Measurements from ENCODE around the gene DPP10.
"Not testable (repeated sequence)": the region's sequence is repeated elsewhere in the genome, so short reads cannot be mapped to it uniquely, and the experiment has no call there.

Gene DPP10

DNA sequence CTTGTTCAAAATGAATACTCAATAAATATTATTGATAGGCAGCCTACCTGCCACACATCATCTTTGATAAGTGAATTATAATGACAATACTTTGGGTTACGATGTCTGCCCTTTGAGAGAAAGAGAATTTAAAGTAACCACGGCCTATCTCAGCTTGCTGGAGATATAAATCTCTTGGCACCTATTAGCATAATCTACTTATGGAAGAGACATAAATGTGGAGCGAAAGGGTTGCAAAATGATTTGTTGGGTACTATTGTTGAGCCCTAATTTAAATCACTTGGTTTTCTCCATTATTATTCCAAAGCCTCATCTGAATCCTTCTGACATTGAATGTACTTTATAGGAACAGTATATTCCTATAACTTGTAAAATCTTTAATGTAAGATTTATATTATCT is 520.1 kb downstream of the DPP10 start:
- DNase-seq (ENCODE audit: low read depth in 2 of 2) = no peak

DNA sequence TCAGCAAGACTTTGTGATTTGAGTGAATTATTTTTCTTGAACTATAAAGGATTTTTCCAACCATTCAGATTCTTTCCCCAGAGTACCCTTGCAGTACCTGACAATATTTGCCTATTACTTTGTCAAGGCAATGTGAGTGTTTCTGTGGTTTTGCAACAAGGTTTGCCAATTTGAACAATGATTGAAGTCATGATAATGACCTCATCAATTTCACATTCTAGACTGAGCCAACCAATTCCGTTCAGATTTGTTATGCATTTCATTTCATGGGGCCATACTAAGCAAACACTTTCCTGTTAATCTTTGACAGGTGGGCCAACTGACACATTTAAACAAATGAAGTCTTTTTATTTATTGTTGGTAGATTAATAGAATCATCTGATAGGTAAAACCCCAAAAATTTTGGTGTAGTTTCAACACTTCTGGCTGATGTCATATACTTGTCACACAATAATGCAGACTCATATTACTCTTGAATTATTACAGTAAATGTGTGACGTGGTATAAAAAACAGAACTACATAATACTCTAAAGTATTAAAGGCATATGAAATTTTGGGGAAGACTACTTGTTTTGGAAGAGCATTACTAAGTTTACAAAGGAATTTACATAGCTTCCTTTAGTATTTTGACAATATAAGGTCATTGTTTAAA is 526.4 kb downstream of the DPP10 start:
- no peak for DNase-seq (ENCODE audit: low read depth in 2 of 2)

DNA sequence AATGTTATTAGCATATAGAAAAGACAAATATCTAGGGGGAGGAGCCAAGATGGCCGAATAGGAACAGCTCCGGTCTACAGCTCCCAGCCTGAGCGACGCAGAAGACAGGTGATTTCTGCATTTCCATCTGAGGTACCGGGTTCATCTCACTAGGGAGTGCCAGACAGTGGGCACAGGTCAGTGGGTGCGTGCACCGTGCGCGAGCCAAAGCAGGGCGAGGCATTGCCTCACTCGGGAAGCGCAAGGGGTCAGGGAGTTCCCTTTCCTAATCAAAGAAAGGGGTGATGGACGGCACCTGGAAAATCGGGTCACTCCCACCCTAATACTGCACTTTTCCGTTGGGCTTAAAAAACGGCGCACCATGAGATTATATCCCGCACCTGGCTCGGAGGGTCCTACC is 561.9 kb downstream of the DPP10 start:
- DNase-seq (ENCODE audit: low read depth in 2 of 2) = not testable (repeated sequence)

DNA sequence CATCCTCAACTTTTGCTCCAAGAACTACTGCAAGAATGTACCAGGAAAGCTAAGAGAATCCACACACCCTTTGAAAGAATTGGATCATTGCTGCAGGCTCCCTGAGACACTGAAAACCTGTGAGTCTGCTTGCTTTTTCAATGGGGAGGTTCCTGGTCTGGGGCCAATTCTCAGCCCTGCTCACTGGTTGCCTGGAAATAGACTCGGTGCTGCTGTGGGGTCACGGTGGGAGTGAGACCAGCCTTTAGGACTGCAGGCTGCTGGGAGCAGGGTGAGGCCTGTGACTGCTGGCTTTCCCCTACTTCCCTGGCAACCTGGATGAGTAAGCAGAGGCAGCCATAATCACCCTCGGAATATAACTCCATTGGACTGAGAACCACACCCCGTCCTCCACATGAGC is 569.3 kb downstream of the DPP10 start:
- no peak for DNase-seq (ENCODE audit: low read depth in 2 of 2)

DNA sequence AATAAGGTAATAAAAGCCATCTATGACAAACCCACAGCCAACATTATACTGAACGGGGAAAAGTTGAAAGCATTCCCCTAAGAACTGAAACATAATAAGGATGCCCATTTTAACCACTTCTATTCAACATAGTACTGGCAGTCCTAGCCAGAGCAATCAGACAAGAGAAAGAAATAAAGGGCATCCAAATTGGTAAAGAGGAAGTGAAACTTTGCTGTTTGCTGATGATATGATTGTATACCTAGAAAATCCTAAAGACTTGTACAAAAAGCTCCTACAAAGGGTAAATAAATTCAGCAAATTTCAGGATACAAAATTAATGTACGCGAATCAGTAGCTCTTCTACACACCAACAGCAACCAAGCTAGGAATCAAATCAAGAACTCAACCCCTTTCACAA is 579.6 kb downstream of the DPP10 start:
- not testable (repeated sequence) for DNase-seq (ENCODE audit: low read depth in 2 of 2)

DNA sequence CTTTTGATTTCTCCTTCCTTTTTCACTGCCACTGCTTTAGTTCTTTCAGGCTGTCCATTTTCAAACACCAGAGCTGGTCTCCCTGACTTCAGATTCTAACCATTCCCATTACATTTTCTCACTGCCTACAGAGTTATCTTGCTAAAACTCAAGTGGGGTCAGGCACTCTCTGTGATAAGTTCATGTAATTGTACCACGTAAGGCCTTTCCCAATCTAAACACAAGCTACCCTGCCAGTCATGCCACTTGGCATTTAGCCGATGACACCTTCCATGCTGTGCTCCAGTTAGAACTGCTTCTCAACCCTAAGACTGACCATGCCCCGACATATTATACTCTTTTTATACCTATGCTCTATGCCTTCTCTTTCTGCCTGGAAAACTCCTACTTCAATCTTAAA is 592.4 kb downstream of the DPP10 start:
- DNase-seq (ENCODE audit: low read depth in 2 of 2) = no peak

DNA sequence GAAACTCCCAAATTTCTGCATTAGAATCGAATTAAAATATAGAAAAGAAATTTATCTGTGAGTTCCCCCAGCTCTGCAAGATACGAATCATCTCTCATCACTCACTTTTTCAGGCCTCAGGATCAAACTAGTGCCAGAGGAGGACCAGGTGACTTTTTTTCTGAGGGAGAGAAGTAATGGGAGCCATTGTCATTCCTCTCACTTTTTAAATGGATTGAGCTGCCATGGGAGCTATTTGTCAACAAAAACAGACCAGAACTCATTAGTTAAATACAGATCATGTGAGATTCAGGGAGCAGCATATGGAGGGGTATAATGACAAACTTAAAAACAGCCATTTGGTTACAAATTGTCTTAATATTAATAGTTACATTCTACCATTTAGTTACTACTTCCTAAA is 594.4 kb downstream of the DPP10 start:
- DNase-seq (ENCODE audit: low read depth in 2 of 2) = no peak

DNA sequence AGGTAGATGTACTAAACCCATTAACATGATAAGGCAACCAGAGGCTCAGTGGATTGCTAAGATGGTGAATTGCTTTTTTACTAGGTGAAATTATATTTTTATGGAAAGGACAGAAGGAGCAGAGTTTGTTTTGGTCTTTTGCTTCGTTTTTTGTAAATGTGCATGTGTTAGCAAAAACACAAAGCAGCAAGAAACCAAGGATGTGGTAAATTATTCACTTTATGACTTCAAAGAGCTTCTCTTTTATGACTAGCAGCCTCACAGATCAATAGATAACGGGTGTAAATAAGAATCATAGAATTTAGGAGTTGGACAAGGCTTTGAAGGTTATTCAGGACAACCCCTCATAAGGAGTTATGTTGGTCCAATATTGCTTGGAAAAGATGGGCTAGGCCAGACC is 615.0 kb downstream of the DPP10 start:
- DNase-seq (ENCODE audit: low read depth in 2 of 2) = no peak

DNA sequence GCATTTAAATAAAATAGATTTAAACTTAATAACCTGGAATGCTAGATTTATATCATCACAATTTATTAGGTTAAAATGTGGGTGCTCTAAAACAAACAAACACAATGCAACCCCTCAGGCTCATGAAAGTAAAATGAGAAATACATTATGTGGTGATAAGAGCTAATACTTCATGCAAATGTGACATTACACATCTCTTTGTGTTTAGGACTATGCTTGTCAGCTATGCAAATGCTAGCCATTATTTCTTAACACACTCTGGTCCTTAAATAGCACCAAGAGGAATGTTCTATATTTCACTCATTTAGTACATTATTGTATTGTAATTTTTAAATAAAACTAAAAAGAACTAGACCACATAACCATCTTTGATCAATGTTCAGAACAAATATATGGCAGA is 627.6 kb downstream of the DPP10 start:
- DNase-seq (ENCODE audit: low read depth in 2 of 2) = no peak

DNA sequence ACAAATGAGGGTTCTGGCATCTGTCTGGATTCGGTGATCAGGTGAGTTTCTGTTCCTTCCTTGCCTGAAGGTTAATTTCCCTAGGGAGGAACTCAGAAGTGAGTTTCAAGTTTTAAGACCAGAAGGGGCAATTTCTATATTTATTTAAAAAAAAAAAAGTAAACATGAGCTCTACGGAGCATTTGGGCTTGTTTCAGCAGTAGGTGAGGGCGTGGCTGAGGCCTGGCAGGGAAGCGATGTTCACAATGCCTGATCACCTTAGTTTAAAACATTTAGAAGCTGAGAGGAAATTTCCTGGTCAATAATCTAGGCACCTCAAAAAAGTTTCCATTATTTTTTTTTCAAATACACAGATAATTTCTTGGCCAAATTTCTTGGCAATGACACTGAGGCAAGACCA is 629.1 kb downstream of the DPP10 start:
- no peak for DNase-seq (ENCODE audit: low read depth in 2 of 2)

DNA sequence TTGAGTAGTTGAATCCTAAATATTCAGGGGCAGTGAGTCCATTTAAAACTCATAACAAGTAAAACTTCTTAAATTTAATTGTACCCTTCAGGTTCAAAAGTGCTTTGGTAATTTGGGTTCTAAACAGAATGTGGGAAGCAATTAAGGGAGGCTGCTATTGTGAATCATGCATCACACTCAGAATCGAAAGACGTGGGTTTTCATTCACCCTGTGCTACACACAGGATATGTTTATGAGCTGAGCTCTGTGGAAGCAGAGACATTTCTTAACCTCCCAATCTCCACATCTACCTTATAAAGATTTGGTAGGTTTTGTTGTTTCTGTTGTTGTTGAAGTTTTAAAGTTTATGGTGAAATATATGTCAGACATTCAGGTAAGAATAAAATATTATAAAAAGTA is 633.4 kb downstream of the DPP10 start:
- DNase-seq (ENCODE audit: low read depth in 2 of 2) = no peak

DNA sequence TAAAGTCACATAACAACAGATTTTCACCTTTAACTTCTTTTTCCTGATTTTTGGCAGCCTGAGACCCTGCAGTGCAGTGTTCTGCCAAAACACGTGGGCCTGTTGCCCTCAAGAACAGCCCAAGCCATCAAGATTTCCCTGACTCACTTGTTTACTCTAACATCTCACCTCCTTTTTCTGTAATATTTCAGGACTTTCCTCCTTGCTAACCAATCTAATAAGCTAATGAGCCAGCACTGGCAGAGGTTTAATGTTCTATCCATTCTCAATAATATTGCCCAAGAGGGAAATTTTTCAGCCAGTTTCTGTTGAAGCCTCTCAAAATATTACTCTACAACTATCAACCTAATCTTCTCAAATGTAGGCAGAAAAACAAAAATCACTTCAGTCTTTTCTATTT is 635.2 kb downstream of the DPP10 start:
- no peak for DNase-seq (ENCODE audit: low read depth in 2 of 2)

DNA sequence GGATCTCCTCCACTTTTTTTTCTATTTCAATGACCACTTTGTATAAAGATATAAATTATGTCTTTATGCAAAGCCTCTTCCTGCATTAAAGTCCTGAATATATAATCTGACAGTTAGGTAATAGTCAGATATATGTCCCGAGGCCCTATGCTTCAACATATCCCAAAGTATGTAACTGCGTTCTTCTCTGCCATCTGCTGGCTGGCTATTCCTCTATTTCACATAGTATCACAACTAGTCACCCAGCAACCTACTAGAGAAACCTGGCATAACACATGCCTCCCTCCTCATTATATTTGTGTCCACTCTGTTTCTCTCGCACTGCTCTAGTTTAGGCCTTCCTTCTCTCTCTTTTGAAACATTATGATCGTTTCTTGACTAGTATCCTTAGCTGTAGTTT is 640.8 kb downstream of the DPP10 start:
- no peak for DNase-seq (ENCODE audit: low read depth in 2 of 2)

DNA sequence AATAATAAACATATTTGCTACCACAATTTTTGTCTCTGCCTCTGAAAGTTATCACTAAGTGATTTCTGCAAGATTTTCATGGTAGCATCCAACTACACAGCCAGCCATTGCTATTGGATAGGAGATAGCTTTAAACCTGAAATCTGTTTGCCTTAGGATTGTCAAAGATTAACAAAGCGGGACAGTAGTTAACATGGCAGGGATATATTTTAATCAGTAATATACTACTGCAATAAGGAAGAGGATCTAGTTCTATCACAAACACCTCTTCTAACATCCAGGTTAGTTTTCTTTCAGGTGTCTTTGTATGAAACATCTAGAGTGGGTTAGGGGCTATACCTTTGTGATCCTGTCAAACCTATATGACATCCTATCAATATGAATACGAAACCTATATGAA is 641.3 kb downstream of the DPP10 start:
- DNase-seq (ENCODE audit: low read depth in 2 of 2) = no peak

DNA sequence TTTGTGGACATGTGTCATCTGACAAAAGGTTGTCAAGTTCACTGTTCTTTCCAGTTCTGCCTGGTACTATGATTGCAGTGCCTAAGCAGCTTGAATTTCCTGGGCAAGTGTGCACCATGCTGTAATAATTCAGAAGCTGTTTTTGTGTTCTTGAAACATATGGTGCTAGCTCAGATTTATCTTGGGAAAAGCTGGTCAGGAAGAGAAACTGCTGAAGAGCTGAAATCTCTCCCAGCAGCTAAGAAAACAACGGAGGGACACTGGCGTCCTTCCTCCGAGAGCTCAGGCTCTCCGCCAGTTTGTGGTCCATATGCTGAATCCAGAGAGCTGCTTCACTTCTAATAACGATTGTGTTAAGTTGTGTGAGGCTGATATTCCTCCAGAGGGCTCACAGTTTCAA is 642.0 kb downstream of the DPP10 start:
- no peak for DNase-seq (ENCODE audit: low read depth in 2 of 2)

DNA sequence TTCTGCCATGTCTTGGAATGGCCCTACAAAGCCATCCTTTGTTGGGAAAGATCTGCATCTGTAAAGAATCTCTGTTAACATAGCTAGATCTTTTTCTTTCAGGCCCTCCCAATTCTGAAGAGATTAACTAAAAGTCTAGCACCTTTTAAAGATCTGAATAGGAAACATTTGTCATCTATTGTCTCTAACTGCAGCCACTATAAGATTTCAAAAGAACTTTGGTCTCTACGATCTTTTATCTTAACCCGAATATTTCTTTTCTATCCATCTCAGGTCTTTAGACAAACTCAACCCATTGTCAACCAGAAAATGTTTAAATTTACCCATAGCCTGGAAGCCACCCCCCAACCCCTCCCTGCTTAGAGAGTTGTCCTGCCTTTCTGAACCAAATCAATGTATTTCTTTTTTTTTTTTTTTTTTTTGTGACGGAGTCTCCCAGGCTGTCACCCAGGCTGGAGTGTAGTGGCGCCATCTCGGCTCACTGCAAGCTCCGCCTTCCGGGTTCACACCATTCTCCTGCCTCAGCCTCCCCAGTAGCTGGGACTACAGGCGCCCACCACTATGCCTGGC is 643.7 kb downstream of the DPP10 start:
- not testable (repeated sequence) for DNase-seq (ENCODE audit: low read depth in 2 of 2)

DNA sequence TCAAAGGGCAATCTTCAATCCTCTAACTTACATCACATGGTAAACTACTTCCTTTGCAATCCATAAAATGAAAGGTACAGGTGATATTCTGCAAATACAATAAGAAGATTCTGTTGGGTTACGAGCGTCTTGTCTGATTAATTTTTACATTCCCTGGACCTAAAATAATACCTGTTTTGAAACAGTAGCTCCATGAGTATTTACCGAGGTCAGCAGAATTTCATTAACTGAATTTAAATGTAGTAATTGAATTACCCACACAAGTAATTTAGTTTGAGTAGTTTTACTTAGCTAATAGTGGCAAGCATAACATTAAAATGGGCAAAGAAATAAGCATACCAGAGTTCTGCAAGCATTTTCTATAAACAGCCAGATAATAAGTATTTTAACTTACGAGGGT is 652.0 kb downstream of the DPP10 start:
- DNase-seq (ENCODE audit: low read depth in 2 of 2) = no peak

DNA sequence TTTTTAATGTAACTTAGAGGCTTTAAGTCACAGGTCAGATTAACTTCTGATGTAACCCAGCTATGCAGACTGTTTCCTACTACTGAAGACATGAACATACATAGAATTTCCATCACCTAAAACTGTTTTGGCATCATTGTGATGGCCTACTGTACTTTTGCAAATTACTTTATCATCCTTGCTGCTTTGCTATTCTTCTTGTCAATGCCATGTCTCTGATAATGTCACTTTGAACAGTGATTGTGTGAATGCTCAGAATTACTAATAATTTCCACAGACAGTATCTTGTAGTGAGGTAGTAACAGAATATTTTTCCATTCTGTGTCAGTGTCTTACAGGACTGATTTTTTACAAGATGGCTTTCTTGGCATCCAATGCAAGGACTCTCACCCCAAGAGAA is 663.5 kb downstream of the DPP10 start:
- DNase-seq (ENCODE audit: low read depth in 2 of 2) = no peak

DNA sequence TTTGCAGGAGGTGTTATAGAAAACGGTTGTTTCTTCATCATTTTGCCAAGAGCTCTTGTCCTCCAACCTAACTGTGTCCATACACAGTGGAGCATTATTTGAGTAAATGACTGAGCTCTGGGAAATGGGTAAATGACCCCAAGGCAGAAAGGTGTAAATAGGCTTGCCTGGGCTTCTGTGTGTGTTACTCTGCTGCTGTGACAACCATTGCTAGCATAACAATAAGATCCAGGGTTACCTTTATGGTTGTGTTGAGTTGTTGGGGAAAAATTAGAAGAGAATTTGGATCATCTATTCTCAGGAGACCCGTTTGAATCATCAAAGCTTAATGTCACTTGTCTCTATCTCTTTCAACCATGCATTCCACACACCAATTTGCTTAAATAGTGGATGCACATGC is 672.7 kb downstream of the DPP10 start:
- DNase-seq (ENCODE audit: low read depth in 2 of 2) = no peak

DNA sequence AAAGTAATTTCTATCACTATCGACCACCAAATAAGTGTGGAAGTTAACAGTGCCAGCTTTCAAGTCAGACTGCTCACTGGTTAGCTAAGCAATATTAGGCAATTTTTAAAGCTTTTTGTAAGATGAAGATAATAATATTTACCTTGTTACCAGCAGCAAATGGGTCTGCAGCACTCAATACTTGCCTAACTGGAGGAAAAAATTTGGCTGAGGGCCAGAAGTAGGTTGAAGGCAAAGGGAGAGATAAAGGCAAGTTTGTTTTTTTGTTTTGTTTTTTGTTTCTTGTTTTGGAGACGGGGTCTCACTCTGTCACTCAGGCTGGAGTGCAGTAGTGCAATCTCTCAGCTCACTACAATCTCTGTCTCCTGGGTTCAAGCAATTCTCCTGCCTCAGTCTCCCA is 675.9 kb downstream of the DPP10 start:
- no peak for DNase-seq (ENCODE audit: low read depth in 2 of 2)

DNA sequence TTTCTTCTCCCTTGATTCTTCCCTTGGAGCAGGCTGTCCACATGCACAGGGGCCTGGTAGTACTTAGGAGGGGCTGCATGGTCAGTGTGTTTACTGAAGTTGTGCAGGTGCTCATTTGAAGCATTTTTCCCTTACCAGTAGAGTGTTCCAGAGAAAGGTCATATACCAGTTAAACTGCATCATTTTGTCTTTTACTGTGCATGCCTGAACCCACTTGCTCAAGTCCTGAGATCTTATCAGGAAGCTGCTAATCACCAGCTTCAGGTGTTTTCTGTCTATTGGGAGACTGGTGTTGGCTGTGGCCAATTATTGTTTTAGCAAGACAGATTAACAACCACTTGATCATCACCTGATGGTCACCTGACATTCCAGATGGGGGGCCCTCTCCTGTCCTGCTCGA is 676.6 kb downstream of the DPP10 start:
- DNase-seq (ENCODE audit: low read depth in 2 of 2) = no peak

DNA sequence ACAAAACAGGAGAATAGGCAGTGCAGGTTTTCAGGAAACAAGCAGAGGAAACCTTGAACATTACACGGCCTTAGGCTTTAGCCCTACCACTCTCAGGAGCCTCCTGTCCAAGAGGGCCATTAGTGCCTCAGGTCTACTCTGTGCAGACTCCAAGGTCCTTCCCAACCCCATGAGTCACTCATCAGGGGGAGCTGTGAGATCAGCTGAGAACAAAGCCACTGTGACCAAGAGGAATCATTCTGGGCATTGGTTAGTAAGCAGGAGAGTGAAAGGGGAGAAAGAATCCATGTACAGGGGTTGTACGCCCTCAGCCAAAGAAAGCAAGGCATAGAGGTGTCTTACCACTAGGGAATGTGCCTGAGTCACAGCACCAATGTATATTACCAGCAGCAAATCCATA is 680.3 kb downstream of the DPP10 start:
- DNase-seq (ENCODE audit: low read depth in 2 of 2) = no peak

DNA sequence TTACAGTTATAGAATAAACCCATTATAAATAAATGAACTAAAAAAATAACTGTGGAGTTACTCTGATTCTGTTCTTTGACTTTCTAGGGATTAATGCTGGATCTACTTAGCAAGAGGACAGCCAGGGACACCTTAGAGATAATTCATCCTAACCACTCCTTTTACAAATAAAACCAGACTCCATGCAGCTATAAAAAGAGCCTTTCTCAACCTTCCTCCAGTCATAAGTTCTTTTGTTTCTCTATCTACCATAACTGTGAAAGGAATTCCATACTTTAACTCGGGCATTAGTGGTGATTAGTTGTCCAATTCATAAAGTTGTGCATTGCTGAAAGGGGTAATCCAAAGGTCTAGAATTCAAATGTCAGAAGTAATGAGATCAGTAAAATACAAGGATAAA is 682.4 kb downstream of the DPP10 start:
- no peak for DNase-seq (ENCODE audit: low read depth in 2 of 2)

DNA sequence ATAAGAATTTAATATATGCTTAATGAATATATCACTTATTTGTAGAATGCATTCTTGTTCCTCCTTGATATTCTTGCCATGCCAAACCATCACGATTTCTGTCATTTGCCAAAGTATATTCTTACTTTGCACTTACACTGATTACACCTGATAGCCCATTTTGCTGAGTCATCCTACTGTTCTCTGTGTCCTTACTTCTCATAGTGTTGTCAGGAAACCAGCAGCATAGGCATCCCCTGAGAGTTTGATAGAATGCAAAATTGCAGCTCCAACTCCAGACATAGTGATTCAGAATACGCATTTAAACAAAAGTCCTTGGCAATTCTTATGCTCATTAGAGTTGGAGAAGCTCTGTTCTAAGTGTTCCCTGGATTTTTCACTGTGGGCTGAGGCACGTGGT is 687.1 kb downstream of the DPP10 start:
- DNase-seq (ENCODE audit: low read depth in 2 of 2) = no peak

Measured in stimulated activated CD8-positive, alpha-beta memory T cell treated with anti-CD3 and anti-CD28 coated beads, Interleukin-2, amount 100 ng/mL, for 1 hour (primary cell).